ENCODE data around the gene PKHD1. TPM values are rescaled to one million over a fixed set of nuclear protein-coding genes. Genes with fewer than 3 reads are reported as not detected.

Gene PKHD1
- polyA plus RNA-seq, 1 of the 3 experiments (the other 2 are of a cell fraction): not detected

DNA sequence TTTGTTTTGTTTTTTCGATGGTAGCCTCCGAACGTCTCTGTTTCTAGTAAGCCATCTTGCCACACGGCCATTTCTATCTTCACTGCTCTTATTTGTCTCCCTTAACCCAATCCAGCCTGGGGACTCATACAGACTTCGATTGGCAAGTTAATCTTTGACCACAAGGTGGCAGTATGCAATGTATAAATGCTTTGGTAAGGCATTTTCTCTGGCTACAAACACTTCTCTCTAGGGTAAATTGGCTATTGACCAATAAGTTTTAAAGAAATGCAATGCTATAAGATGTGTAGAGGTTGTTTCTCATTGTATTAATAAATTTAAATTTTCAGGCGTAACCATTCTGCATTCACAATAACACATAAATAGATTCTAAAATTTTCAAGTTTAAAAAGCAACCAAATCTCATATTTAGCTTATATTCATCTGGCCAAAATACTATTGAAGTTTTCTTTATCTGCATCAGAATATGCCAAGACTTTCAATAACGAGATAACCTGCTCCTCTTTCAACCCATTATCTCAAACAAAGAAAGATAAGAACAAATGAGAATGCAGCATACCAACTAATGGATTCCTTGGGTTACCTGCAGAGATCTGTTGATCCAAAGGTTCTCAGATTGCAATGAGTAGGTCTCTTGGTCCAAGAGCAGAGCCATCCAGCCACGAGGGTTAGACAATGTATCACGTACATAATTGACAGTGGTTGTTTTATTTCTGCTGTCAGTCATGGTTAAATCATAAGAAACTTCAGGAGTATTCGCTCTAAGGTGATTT, 231.9 kb downstream of the PKHD1 start:
- Histone ChIP-seq H2AFZ (ENCODE audit: low read depth) (no peak overlapping the region), H3K9me3 (no peaks in the 10 kb centered on the region), H3K4me3 (ENCODE audit: low read depth in 2 of 2, low read length in 1 of 2) (no peak overlapping the region), H3K9me2 (no peaks in the 10 kb centered on the region), H3K9ac (no peak overlapping the region), H3K79me2 (ENCODE audit: insufficient read depth) (no peaks in the 10 kb centered on the region), H3K4me1 (ENCODE audit: control insufficient read depth in 1 of 2, insufficient read depth in 2 of 2, low read depth in 1 of 2, low read length in 1 of 2) (no peaks in the 10 kb centered on the region), H3K4me2 (no peak overlapping the region), H3K27ac (ENCODE audit: low read depth in 2 of 2, low read length in 1 of 2) (peak overlapping the region in 1 of 2 experiments; percentile 25; a peak in 2 of 4 replicates), H3F3A (replicated peaks; ENCODE audit: insufficient read depth) (no peaks in the 10 kb centered on the region), H3K27me3 (ENCODE audit: insufficient read depth) (no peaks in the 10 kb centered on the region), H3K36me3 (replicated peaks in 1 of 2; ENCODE audit: control insufficient read depth in 1 of 2, insufficient read depth in 2 of 2, low read length in 1 of 2) (no peaks in the 10 kb centered on the region), H4K20me1 (ENCODE audit: insufficient read depth) (no peaks in the 10 kb centered on the region)
- TF ChIP-seq FOSL2 (IDR thresholded peaks at IDR 0.05; ENCODE audit: borderline replicate concordance, low read depth) (no peak), SMC3 (IDR thresholded peaks at IDR 0.05; ENCODE audit: low read depth, low read length) (peak; percentile 71), EZH2phosphoT487 (IDR thresholded peaks at IDR 0.05; ENCODE audit: borderline replicate concordance, low read depth) (no peak), SIN3A (IDR thresholded peaks at IDR 0.05; ENCODE audit: borderline replicate concordance, low read depth, low read length) (no peak), RXRA (IDR thresholded peaks at IDR 0.05; ENCODE audit: borderline replicate concordance, low read depth) (no peak), NFIC (IDR thresholded peaks at IDR 0.05; ENCODE audit: borderline replicate concordance) (no peak), TEAD4 (IDR thresholded peaks at IDR 0.05; ENCODE audit: borderline replicate concordance, insufficient read depth) (no peak), CHD2 (IDR thresholded peaks at IDR 0.05; ENCODE audit: low read length, partially characterized antibody) (no peak), FOXM1 (IDR thresholded peaks at IDR 0.05; ENCODE audit: low read depth) (no peak), RAD21 (IDR thresholded peaks at IDR 0.05; ENCODE audit: low read length) (peak; percentile 72), EP300 (IDR thresholded peaks at IDR 0.05; ENCODE audit: borderline replicate concordance in 1 of 2, low read depth in 1 of 2, low read length in 1 of 2) (no peak), GATA2 (CRISPR knock-in tag; IDR thresholded peaks at IDR 0.05) (no peak), MXI1 (IDR thresholded peaks at IDR 0.05; ENCODE audit: low read depth, low read length) (no peak), RCOR1 (IDR thresholded peaks at IDR 0.05; ENCODE audit: low read length) (no peak)
- TF ChIP-seq, protein P1, sequence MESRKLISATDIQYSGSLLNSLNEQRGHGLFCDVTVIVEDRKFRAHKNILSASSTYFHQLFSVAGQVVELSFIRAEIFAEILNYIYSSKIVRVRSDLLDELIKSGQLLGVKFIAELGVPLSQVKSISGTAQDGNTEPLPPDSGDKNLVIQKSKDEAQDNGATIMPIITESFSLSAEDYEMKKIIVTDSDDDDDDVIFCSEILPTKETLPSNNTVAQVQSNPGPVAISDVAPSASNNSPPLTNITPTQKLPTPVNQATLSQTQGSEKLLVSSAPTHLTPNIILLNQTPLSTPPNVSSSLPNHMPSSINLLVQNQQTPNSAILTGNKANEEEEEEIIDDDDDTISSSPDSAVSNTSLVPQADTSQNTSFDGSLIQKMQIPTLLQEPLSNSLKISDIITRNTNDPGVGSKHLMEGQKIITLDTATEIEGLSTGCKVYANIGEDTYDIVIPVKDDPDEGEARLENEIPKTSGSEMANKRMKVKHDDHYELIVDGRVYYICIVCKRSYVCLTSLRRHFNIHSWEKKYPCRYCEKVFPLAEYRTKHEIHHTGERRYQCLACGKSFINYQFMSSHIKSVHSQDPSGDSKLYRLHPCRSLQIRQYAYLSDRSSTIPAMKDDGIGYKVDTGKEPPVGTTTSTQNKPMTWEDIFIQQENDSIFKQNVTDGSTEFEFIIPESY (IDR thresholded peaks at IDR 0.05; ENCODE audit: borderline replicate concordance, low read depth): no peak
- TF ChIP-seq, protein P2, sequence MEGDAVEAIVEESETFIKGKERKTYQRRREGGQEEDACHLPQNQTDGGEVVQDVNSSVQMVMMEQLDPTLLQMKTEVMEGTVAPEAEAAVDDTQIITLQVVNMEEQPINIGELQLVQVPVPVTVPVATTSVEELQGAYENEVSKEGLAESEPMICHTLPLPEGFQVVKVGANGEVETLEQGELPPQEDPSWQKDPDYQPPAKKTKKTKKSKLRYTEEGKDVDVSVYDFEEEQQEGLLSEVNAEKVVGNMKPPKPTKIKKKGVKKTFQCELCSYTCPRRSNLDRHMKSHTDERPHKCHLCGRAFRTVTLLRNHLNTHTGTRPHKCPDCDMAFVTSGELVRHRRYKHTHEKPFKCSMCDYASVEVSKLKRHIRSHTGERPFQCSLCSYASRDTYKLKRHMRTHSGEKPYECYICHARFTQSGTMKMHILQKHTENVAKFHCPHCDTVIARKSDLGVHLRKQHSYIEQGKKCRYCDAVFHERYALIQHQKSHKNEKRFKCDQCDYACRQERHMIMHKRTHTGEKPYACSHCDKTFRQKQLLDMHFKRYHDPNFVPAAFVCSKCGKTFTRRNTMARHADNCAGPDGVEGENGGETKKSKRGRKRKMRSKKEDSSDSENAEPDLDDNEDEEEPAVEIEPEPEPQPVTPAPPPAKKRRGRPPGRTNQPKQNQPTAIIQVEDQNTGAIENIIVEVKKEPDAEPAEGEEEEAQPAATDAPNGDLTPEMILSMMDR (IDR thresholded peaks at IDR 0.05): peak; percentile 86
- TF ChIP-seq, protein P3, sequence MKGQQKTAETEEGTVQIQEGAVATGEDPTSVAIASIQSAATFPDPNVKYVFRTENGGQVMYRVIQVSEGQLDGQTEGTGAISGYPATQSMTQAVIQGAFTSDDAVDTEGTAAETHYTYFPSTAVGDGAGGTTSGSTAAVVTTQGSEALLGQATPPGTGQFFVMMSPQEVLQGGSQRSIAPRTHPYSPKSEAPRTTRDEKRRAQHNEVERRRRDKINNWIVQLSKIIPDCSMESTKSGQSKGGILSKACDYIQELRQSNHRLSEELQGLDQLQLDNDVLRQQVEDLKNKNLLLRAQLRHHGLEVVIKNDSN (IDR thresholded peaks at IDR 0.05; ENCODE audit: borderline replicate concordance, low read depth): no peak
- TF ChIP-seq, protein P4, sequence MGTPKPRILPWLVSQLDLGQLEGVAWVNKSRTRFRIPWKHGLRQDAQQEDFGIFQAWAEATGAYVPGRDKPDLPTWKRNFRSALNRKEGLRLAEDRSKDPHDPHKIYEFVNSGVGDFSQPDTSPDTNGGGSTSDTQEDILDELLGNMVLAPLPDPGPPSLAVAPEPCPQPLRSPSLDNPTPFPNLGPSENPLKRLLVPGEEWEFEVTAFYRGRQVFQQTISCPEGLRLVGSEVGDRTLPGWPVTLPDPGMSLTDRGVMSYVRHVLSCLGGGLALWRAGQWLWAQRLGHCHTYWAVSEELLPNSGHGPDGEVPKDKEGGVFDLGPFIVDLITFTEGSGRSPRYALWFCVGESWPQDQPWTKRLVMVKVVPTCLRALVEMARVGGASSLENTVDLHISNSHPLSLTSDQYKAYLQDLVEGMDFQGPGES (IDR thresholded peaks at IDR 0.05; ENCODE audit: low read depth, low read length): no peak
- CTCF ChIA-PET: interaction anchor here (0.6 to 1.4 kb wide), 10 partner anchors 10 to 194 kb away, joined by 3 to 5 read pairs (median 4); no protein-coding TSS in a partner anchor
- WGBS (ENCODE audit: low lambda C conversion rate): 24% methylated on average over 10 of the region's 10 CpGs
- POLR2A ChIA-PET: no interaction called here
- peak; percentile 42 for DNase-seq

All from SK-N-SH (cell line).